SK-N-SH (cell line): Measurements from ENCODE around the gene FGFRL1.

Experiments used
- ELF1 ChIP-seq: IDR thresholded peaks from 2 replicates; pipeline ENCODE4 v1.4.0; 2012
- EZH2phosphoT487 ChIP-seq: fragments of 200-600 bp; sonication (generic); IDR thresholded peaks from 2 replicates; pipeline ENCODE4 v1.6.1; 2017; ENCODE audit warnings: low read depth, mixed run types, mild to moderate bottlenecking, antibody characterized with exemption, moderate library complexity, borderline replicate concordance
- POLR2AphosphoS5 ChIP-seq: IDR thresholded peaks from 2 replicates; pipeline ENCODE4 v1.6.1; 2012; ENCODE audit warnings: low read depth, low read length
- RFX5 ChIP-seq: IDR thresholded peaks from 2 replicates; pipeline ENCODE4 v1.6.1; 2012; ENCODE audit warnings: mild to moderate bottlenecking, improper control_type of control experiment, low read length
- RXRA ChIP-seq: IDR thresholded peaks from 2 replicates; pipeline ENCODE4 v1.4.0; 2012; ENCODE audit warnings: low read depth, mild to moderate bottlenecking, borderline replicate concordance
- TF ChIP-seq, protein P1 (sequence below): fragments of 200-600 bp; sonication (generic); IDR thresholded peaks from 2 replicates; pipeline ENCODE4 v1.6.1; 2017; ENCODE audit warnings: antibody characterized with exemption, mild to moderate bottlenecking, moderate library complexity
- TF ChIP-seq, protein P2 (sequence below): fragments of 150-350 bp; IDR thresholded peaks from 2 replicates; pipeline ENCODE4 v1.6.1; 2017; ENCODE audit warnings: antibody characterized with exemption, low read length, low read depth, borderline replicate concordance
- TF ChIP-seq, protein P3 (sequence below): IDR thresholded peaks from 2 replicates; pipeline ENCODE4 v1.4.0; 2012; ENCODE audit warnings: low read depth
- TF ChIP-seq, protein P4 (sequence below): IDR thresholded peaks from 2 replicates; pipeline ENCODE4 v1.4.0; 2012; ENCODE audit warnings: low read depth, borderline replicate concordance

DNA sequence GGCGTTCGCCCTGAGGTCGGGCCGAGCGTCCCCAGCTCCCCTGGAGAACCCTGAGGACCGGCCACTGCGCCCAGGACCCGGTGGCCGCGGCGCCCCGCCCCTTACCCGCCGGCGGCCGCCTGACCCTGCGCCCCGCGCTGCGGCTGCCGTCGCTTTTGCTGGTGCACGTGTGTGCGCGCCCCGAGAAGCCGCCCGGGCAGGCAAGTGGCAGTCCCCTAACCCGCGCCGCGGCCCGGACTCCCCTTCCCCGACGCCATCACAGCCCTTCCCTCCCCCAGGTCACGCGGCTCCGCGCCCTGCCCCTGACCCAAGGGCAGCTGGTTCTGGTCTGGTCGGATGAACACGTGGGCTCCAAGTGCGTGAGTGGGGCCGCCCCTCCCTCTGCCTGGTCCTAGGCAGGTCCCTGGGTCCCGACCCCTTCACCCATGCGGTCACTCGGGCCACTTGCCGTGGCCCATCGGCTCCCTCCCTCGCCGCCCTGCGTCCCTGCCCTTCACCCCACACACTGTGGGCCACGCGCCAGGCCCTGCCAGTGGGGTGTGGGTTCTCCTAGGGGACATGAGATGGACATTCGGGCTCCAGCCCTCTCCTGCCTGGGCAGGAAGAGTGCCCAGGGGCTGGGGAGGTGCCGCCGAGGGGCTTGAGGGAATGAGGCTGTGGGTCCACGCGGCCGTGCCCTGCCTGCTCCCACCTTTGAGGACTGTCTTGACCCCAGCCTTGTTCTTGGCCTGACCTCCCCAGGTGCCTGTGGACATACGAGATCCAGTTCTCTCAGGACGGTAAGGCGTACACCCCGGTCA, 8.0 kb upstream of the FGFRL1 start:
- TF ChIP-seq, protein P1, sequence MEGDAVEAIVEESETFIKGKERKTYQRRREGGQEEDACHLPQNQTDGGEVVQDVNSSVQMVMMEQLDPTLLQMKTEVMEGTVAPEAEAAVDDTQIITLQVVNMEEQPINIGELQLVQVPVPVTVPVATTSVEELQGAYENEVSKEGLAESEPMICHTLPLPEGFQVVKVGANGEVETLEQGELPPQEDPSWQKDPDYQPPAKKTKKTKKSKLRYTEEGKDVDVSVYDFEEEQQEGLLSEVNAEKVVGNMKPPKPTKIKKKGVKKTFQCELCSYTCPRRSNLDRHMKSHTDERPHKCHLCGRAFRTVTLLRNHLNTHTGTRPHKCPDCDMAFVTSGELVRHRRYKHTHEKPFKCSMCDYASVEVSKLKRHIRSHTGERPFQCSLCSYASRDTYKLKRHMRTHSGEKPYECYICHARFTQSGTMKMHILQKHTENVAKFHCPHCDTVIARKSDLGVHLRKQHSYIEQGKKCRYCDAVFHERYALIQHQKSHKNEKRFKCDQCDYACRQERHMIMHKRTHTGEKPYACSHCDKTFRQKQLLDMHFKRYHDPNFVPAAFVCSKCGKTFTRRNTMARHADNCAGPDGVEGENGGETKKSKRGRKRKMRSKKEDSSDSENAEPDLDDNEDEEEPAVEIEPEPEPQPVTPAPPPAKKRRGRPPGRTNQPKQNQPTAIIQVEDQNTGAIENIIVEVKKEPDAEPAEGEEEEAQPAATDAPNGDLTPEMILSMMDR: no peak
- TF ChIP-seq EZH2phosphoT487 (no peak), POLR2AphosphoS5 (no peak), ELF1 (no peak), RFX5 (no peak), RXRA (no peak)
- TF ChIP-seq, protein P2, sequence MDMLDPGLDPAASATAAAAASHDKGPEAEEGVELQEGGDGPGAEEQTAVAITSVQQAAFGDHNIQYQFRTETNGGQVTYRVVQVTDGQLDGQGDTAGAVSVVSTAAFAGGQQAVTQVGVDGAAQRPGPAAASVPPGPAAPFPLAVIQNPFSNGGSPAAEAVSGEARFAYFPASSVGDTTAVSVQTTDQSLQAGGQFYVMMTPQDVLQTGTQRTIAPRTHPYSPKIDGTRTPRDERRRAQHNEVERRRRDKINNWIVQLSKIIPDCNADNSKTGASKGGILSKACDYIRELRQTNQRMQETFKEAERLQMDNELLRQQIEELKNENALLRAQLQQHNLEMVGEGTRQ: no peak
- TF ChIP-seq, protein P3, sequence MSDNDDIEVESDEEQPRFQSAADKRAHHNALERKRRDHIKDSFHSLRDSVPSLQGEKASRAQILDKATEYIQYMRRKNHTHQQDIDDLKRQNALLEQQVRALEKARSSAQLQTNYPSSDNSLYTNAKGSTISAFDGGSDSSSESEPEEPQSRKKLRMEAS: no peak
- TF ChIP-seq, protein P4, sequence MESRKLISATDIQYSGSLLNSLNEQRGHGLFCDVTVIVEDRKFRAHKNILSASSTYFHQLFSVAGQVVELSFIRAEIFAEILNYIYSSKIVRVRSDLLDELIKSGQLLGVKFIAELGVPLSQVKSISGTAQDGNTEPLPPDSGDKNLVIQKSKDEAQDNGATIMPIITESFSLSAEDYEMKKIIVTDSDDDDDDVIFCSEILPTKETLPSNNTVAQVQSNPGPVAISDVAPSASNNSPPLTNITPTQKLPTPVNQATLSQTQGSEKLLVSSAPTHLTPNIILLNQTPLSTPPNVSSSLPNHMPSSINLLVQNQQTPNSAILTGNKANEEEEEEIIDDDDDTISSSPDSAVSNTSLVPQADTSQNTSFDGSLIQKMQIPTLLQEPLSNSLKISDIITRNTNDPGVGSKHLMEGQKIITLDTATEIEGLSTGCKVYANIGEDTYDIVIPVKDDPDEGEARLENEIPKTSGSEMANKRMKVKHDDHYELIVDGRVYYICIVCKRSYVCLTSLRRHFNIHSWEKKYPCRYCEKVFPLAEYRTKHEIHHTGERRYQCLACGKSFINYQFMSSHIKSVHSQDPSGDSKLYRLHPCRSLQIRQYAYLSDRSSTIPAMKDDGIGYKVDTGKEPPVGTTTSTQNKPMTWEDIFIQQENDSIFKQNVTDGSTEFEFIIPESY: no peak
